HCT116 (cell line): Measurements from ENCODE around the gene CDK14. TPM values are rescaled to one million over a fixed set of nuclear protein-coding genes. Genes with fewer than 3 reads are reported as not detected.

Experiments used
- ATAC-seq: fragments of 200-7000 bp; cut with Tn5 transposase; 2 replicates; pipeline ENCODE4 v1.9.1; 2020; ENCODE audit warnings: mild to moderate bottlenecking, moderate library complexity
- BruUV-seq: library from RNA; stranded (reverse); fragments of 400-500 nt; replicated peaks from 2 replicates; lab custom pipeline; 2021; lab: Mats Ljungman, UMichigan
- CTCF ChIA-PET: fragments of 300-600 bp; sonication (Branson Sonifier 250); formaldehyde crosslinking; loops from one replicate; lab custom pipeline; 2021; ENCODE audit warnings: antibody characterized with exemption; lab: Charles Lee
- POLR2A ChIA-PET: fragments of 300-600, 350-600 bp; sonication (Branson Sonifier 250); formaldehyde crosslinking; loops from one replicate; lab custom pipeline; 2021; ENCODE audit warnings: antibody characterized with exemption; lab: Charles Lee
- RAD21 ChIA-PET, 2 experiments: fragments of 300-600 bp; sonication (Branson Sonifier 250); formaldehyde crosslinking; loops; one replicate each; lab custom pipeline; 2023; ENCODE audit warnings: low total read pairs in 2 of 2; ENCODE audit not compliant: uncharacterized antibody in 2 of 2, unreplicated experiment in 2 of 2, low non-redundant PET in 1 of 2; lab: Charles Lee
- DNase-seq: peaks from one replicate; pipeline ENCODE4 v3.0.0-alpha.2; 2010; ENCODE audit warnings: low read depth, low spot score
- H2AFZ ChIP-seq: fragments of 200-600 bp; shearing (Covaris generic), sonication (generic); 2 replicates; pipeline ENCODE4 v1.6.1; 2017; ENCODE audit warnings: low read depth, mixed run types, mixed read lengths, antibody characterized with exemption, low read length; ENCODE audit not compliant: poor library complexity, severe bottlenecking
- H3K27ac ChIP-seq: 2 replicates; pipeline ENCODE4 v1.5.1; 2012; ENCODE audit warnings: low read depth, low read length
- H3K27me3 ChIP-seq: fragments of 200-600 bp; sonication (generic); 2 replicates; pipeline ENCODE4 v1.6.1; 2016; ENCODE audit warnings: mixed run types, low read length, mixed read lengths; ENCODE audit not compliant: insufficient read depth
- H3K36me3 ChIP-seq, 2 experiments: fragments of 200-500 bp in 1 of 2; fragments of 200-600 bp in 1 of 2; sonication (Bioruptor generic) in 1 of 2; sonication (generic) in 1 of 2; 2 replicates each; pipeline versions ENCODE4 v1.5.1 to v1.6.1; 2014 to 2016; ENCODE audit warnings: low read length in 2 of 2, inconsistent platforms in 1 of 2, mixed read lengths in 1 of 2, mixed run types in 1 of 2; ENCODE audit not compliant: insufficient read depth in 2 of 2, control insufficient read depth in 1 of 2
- H3K4me1 ChIP-seq, 2 experiments: fragments of 200-600 bp in 1 of 2; sonication (generic) in 1 of 2; 2 replicates each; pipeline versions ENCODE4 v1.5.1 to v1.6.1; 2012 to 2017; ENCODE audit warnings: low read length in 2 of 2, inconsistent platforms in 1 of 2, mild to moderate bottlenecking in 1 of 2, mixed read lengths in 1 of 2, mixed run types in 1 of 2, moderate library complexity in 1 of 2; ENCODE audit not compliant: insufficient read depth in 2 of 2, control insufficient read depth in 1 of 2
- H3K4me2 ChIP-seq: fragments of 200-600 bp; sonication (generic); 2 replicates; pipeline ENCODE4 v1.6.1; 2017; ENCODE audit warnings: mixed run types, low read length, mixed read lengths
- H3K4me3 ChIP-seq, 2 experiments: fragments of 200-600 bp in 1 of 2; sonication (generic) in 1 of 2; replicated peaks in 1 of 2; 2 replicates each; pipeline ENCODE4 v1.5.1; 2011 to 2016; ENCODE audit warnings: low read length in 2 of 2, control low read depth in 1 of 2, low read depth in 1 of 2, mild to moderate bottlenecking in 1 of 2, mixed read lengths in 1 of 2, mixed run types in 1 of 2
- H3K79me2 ChIP-seq: fragments of 200-600 bp; sonication (generic); 2 replicates; pipeline ENCODE4 v1.6.1; 2017; ENCODE audit warnings: mild to moderate bottlenecking, mixed run types, low read length, moderate library complexity, mixed read lengths; ENCODE audit not compliant: insufficient read depth
- H3K9ac ChIP-seq: fragments of 200-600 bp; sonication (generic); 2 replicates; pipeline ENCODE4 v1.6.1; 2016; ENCODE audit warnings: low read length, mixed read lengths
- H3K9me2 ChIP-seq: fragments of 200-600 bp; sonication (generic), shearing (Covaris generic); 2 replicates; pipeline ENCODE4 v1.6.1; 2017; ENCODE audit warnings: mixed run types, mild to moderate bottlenecking, moderate library complexity; ENCODE audit not compliant: insufficient read depth
- H3K9me3 ChIP-seq, 2 experiments: fragments of 200-500 bp in 1 of 2; fragments of 200-600 bp in 1 of 2; sonication (Bioruptor generic) in 1 of 2; sonication (generic) in 1 of 2; 2 replicates each; pipeline ENCODE4 v1.6.1; 2014 to 2017; ENCODE audit warnings: low read length in 2 of 2, mixed read lengths in 2 of 2, inconsistent platforms in 1 of 2, low read depth in 1 of 2, mild to moderate bottlenecking in 1 of 2, mixed run types in 1 of 2, moderate library complexity in 1 of 2; ENCODE audit not compliant: control insufficient read depth in 1 of 2, insufficient read depth in 1 of 2
- H4K20me1 ChIP-seq: fragments of 200-600 bp; sonication (generic), shearing (Covaris generic); 2 replicates; pipeline ENCODE4 v1.6.1; 2017; ENCODE audit warnings: mixed run types, mild to moderate bottlenecking, moderate library complexity; ENCODE audit not compliant: insufficient read depth
- CEBPB ChIP-seq: IDR thresholded peaks from 2 replicates; pipeline ENCODE4 v1.6.1; 2012; ENCODE audit warnings: low read depth
- CTCF ChIP-seq, 3 experiments: fragments of 200-600 bp in 1 of 3; sonication (generic) in 1 of 3; IDR thresholded peaks in 2 of 3; conservative IDR thresholded peaks in 1 of 3; 2 replicates each; pipeline ENCODE4 v1.5.1; 2012 to 2017; ENCODE audit warnings: low read depth in 2 of 3, low read length in 2 of 3, antibody characterized with exemption in 1 of 3, borderline replicate concordance in 1 of 3, control low read depth in 1 of 3, mild to moderate bottlenecking in 1 of 3, mixed read lengths in 1 of 3, mixed run types in 1 of 3, moderate library complexity in 1 of 3; ENCODE audit not compliant: insufficient read depth in 1 of 3
- ELF1 ChIP-seq: IDR thresholded peaks from 2 replicates; pipeline ENCODE4 v1.6.1; 2012; ENCODE audit warnings: low read depth, borderline replicate concordance
- JUND ChIP-seq: IDR thresholded peaks from 2 replicates; pipeline ENCODE4 v1.6.1; 2012
- MAX ChIP-seq: IDR thresholded peaks from 2 replicates; pipeline ENCODE4 v1.6.1; 2012
- POLR2A ChIP-seq: IDR thresholded peaks from 2 replicates; pipeline ENCODE4 v1.7.0; 2011; ENCODE audit warnings: borderline replicate concordance; ENCODE audit not compliant: insufficient read depth, insufficient read length; ENCODE audit errors: extremely low read depth
- POLR2AphosphoS5 ChIP-seq: IDR thresholded peaks from 2 replicates; pipeline ENCODE4 v1.6.1; 2011; ENCODE audit warnings: mild to moderate bottlenecking, low read depth, low read length, moderate library complexity
- REST ChIP-seq: IDR thresholded peaks from 2 replicates; pipeline ENCODE4 v1.6.1; 2012; ENCODE audit warnings: low read depth
- SIN3A ChIP-seq: IDR thresholded peaks from 2 replicates; pipeline ENCODE4 v1.6.1; 2012; ENCODE audit warnings: low read depth
- SP1 ChIP-seq: IDR thresholded peaks from 2 replicates; pipeline ENCODE4 v1.6.1; 2012; ENCODE audit warnings: low read depth
- YY1 ChIP-seq: IDR thresholded peaks from 2 replicates; pipeline ENCODE4 v1.6.1; 2011; ENCODE audit warnings: low read length, low read depth, moderate library complexity, mild to moderate bottlenecking; ENCODE audit not compliant: insufficient replicate concordance; ENCODE audit errors: extremely low read depth
- ZFX ChIP-seq: fragments of 450-650 bp; IDR thresholded peaks from 2 replicates; pipeline ENCODE4 v1.6.1; 2017
- ZNF274 ChIP-seq: fragments of 200-500 bp; sonication (Bioruptor generic); IDR thresholded peaks from 2 replicates; pipeline ENCODE4 v1.6.1; 2014; ENCODE audit warnings: mild to moderate bottlenecking, low read depth, low read length, inconsistent platforms
- intact Hi-C: fragments of 100-400 bp; cut with micrococcal nuclease; formaldehyde crosslinking; loops from 2 replicates; pipeline ENCODE4 v1.10.0; 2022
- total RNA-seq: library from RNA; stranded (reverse); gene quantifications from one replicate; pipeline ENCODE4 v1.2.1, GENCODE V29; 2021; ENCODE audit not compliant: unreplicated experiment

CDK14 gene
- total RNA-seq, 1 experiment from 2014 or later, result 10.2 TPM

GRCh38 chr7:90977056-90977455, 380.9 kb downstream of the CDK14 start:
- ChIA-PET RAD21 (no interaction called here), POLR2A (no interaction called here), CTCF (no interaction called here)
- Histone ChIP-seq H4K20me1 (no peaks in the 10 kb centered on the region), H3K79me2 (no peaks in the 10 kb centered on the region), H3K4me3 (no peak overlapping the region), H3K9me3 (peaks cover 0 to 6% of the 10 kb centered on the region in 2 experiments; a peak in 1 of 4 replicates), H3K4me2 (no peak overlapping the region), H3K9me2 (no peaks in the 10 kb centered on the region), H3K36me3 (no peaks in the 10 kb centered on the region), H3K27ac (no peak overlapping the region), H3K27me3 (no peaks in the 10 kb centered on the region), H3K4me1 (no peaks in the 10 kb centered on the region), H2AFZ (no peak overlapping the region), H3K9ac (no peak overlapping the region)
- ATAC-seq (no peak), DNase-seq (no peak)
- BruUV-seq, result no TSS peak
- no peak for TF ChIP-seq POLR2A
- no peak for TF ChIP-seq CEBPB
- TF ChIP-seq REST, result no peak
- no peak for TF ChIP-seq POLR2AphosphoS5
- no peak for TF ChIP-seq CTCF (IDR thresholded peaks at IDR 0.05 in 2 of 3, conservative IDR thresholded peaks at IDR 0.05 in 1 of 3; ENCODE audit: borderline replicate concordance in 1 of 3, insufficient read depth in 1 of 3, low read depth in 2 of 3, low read length in 2 of 3)
- TF ChIP-seq ZNF274, result no peak
- TF ChIP-seq ELF1, result no peak
- no peak for TF ChIP-seq YY1
- no peak for TF ChIP-seq ZFX
- TF ChIP-seq SP1, result no peak
- TF ChIP-seq MAX, result no peak
- TF ChIP-seq JUND, result no peak
- TF ChIP-seq SIN3A, result no peak
- intact Hi-C loops, result loop anchor here (10.0 kb wide), 1 partner anchor 58 kb away; no protein-coding TSS in a partner anchor
